ENCODE measurements around the gene YEATS4. TPM values are rescaled to one million over a fixed set of nuclear protein-coding genes. Genes with fewer than 3 reads are reported as not detected.
"Not testable (repeated sequence)": the region's sequence is repeated elsewhere in the genome, so short reads cannot be mapped to it uniquely, and the experiment has no call there.

YEATS4 gene
- polyA plus RNA-seq (ENCODE audit: insufficient read length), result 13.2 TPM

- peak; percentile 81 for DNase-seq (ENCODE audit: low read depth)
Measured at GRCh38 chr12:69359531-69360347, at the start of gene YEATS4. Gene YEATS4, plus strand, starts transcription at chr12:69359743. Its CDS starts 230 bp downstream, at chr12:69359973.

GRCh38 chr12:69313209-69313608 is 46.3 kb upstream of the YEATS4 start:
- DNase-seq (ENCODE audit: low read depth), result no peak

DNA sequence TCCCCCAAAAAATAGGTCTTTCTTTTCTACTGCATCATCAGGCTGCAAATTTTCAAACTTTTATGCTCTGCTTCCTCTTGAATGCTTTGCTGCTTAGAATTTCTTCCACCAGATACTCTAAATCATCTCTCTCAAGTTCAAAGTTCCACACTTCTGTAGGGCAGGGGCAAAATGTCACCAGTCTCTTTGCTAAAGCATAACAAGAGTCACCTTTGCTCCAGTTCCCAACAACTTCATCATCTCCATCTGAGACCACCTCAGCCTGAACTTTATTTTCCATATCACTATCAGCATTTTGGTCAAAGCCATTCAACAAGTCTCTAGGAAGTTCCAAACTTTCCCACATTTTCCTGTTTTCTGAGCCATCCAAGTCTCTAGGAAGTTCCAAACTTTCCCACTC is 42.8 kb upstream of the YEATS4 start:
- DNase-seq (ENCODE audit: low read depth), result not testable (repeated sequence)

DNA sequence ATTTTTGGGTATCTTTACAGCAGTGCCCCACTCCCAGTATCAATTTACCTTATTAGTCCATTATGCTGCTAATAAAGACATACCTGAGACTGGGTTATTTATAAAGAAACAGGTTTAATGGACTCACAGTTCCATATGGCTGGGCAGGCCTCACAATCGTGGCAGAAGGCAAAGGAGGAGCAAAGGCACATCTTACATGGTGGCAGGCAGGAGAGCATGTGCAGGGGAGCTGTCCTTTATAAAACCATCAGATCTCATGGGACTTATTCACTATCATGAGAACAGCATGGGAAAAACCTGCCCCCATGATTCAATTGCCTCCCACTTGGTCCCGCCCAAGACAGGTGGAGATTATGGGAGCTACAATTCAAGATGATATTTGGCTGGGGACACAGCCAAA is 42.3 kb upstream of the YEATS4 start:
- DNase-seq (ENCODE audit: low read depth), result not testable (repeated sequence)

DNA sequence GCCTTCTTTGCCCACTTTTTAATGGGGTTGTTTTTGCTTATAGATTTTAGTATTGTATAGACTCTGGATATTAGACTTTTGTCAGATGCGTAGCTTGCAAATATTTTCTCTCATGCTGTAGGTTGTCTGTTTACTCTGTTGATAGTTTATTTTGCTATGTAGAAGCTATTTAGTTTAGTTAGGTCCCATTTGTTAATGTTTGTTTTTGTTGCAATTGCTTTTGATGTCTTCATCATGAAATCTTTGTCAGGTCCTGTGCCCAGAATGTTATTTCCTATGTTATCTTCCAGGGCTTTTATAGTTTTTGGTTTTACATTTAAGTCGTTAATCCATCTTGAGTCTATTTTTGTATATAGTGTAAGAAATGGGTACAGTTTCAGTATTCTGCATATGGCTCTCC is 41.3 kb upstream of the YEATS4 start:
- DNase-seq (ENCODE audit: low read depth), result no peak

GRCh38 chr12:69321351-69321750 is 38.2 kb upstream of the YEATS4 start:
- no peak for DNase-seq (ENCODE audit: low read depth)

- DNase-seq (ENCODE audit: low read depth), result no peak
Measured at GRCh38 chr12:69324797-69325466, 34.6 kb upstream of the YEATS4 start.

DNA sequence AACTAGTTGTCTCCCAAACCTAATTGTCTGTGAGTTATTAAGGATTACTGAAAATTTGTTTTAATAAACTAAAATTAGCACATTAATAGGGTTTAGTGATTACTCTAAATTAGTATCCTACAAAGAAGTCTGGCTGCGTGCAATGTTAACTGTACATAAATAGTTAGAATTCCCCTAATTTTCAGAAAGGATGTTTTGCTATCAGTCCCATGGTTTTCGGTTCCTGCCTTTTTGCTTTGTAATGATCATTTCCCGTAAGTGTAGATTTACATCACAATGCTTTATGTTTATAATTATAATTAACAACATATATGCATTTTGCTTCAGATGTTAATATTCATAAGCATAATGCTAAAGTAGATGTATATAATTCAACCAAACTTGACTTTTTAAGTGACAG is 31.1 kb upstream of the YEATS4 start:
- DNase-seq (ENCODE audit: low read depth), result no peak

DNA sequence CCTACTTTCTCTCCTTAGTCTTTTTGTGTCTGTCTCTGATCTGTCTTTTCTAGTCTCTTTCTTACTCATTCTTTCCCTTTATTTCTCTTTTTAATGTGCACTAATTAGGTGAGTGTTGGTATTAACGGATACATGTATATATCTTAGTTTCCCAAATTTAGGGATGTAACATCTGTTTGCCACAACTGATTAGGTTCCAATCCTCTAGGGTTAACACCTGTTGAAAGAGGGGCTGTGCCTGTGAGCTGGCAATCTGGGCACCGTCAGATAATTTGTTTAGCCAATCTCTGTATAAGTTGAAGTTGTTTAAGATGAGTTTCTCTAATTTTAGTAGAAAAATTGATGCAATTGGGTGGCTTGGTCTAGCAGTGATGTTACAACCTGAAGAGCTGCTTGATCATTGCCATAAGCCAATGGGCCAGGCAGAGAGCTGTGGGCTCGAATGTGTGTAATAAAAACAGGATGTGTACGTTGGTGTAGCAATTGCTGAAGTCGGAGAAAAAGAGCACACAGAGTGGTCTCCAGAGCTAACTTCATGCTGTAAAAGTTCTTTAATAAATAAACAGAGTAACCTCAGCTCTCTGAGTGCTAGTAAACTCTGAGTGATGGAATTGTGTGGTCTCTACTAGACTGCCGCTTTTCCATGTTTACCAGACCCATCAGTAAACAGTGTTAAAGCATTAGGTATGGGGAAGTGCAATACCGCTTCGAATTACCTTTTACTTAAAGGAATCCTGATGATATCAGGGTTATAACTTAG is 29.7 kb upstream of the YEATS4 start:
- no peak for DNase-seq (ENCODE audit: low read depth)

DNA sequence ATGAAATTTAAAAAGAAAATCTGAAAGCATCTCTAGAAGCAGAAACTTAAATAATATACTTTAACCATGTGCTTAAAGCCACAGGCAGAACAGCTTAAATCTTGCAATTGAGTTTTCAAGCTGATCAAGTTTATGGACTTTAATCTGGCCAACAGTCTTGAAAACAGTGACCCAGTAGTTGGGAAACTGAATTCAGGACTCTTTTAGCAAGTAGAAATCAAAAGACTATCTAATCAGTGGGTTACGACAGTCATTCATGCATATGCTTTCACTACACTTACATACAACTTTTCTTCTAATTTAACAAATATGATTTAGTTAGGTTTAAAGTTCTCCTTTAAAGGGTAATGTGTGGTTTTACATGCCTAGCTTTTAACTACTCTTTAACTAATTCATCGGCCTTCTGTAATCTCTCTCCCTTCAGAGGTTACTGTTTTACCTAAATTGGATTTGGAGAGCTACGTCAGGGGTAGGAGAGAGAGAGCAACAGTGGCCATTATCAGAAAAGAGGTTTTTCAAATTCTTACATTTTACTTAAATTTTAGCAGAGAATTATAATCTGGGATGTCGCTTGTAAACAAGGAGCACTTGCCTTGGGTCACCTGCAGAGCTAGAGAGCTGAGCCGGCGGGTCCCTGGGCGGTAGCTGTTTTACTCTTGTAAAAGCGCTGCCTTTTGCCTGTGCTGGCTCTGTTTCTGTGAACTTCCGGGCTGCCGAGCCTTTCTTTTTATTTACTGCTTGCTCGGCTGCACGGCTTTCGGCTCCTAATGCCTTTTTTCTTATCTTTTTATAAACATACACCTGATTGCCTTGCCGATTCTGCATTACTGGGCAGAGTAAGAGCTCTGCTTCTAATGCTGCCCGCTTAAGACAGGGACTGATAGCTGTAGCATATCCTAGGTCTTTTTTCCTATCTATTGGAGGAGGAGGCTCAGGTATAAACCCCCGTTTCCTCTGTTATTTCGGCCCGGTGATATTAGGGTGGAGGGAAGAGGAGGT is 28.8 kb upstream of the YEATS4 start:
- no peak for DNase-seq (ENCODE audit: low read depth)

DNA sequence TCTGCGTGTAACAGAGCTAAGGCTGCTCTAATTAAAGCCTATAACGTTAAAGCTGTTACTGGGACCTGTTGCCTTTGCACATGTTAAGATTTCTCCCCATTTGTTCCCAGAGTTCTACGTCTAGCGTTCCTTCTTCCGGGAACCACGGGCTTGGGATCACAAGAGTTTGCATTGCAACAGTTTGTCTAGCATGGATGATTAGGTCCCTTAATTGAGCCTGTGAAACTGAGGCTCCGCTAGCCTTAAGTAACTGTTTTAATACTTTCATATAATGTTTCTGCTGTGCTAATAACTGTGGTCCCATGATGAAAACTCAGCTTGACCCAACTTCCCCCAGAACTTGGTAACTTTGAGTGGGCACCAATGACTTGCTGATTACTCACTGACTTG is 28.0 kb upstream of the YEATS4 start:
- DNase-seq (ENCODE audit: low read depth), result no peak

GRCh38 chr12:69331909-69332684 is 27.4 kb upstream of the YEATS4 start:
- DNase-seq (ENCODE audit: low read depth), result no peak

DNA sequence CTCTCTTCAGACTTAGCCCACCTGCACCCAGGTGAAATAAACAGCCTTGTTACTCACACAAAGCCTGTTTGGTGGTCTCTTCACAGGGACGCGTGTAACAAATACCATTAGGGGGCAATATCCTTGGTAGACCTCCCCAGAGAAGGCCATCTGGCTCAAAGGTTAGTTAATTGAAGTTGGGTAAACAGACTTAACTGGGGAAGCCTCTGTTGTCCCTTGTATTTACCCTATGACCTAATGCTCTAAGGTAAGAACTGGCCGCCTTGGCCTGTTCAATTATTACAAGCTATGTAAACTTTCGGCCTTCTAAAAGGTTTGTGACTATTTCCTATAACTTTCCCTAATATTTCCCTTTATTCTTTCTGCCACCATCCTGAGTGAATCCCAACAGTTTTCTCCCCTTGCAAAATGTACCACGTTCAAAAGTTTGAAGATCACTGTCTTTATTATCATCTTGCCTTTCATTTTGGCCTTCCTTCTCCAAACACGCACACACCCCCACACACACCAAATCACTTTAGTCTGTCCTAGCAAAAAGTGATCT is 26.7 kb upstream of the YEATS4 start:
- no peak for DNase-seq (ENCODE audit: low read depth)

DNA sequence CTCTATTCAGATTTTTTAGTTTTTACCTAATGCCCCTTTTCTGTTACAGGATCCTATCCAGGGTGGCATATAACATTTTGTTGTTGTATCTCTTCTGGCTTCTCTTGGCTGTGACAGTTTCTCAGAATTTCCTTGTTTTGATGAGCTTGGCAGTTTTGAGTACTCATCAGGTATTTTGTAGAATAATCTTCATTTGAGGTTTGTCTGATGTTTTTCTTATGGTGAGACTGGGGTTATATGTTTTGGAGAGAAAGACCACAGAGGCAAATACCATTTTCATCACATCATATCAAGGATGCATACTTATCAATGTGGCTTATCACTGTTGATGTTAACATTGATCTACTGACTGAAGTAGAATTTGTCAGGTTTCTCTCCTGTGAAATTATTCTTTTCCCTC is 25.4 kb upstream of the YEATS4 start:
- no peak for DNase-seq (ENCODE audit: low read depth)

- no peak for DNase-seq (ENCODE audit: low read depth)
Measured at GRCh38 chr12:69337311-69338090, 22.0 kb upstream of the YEATS4 start.

DNA sequence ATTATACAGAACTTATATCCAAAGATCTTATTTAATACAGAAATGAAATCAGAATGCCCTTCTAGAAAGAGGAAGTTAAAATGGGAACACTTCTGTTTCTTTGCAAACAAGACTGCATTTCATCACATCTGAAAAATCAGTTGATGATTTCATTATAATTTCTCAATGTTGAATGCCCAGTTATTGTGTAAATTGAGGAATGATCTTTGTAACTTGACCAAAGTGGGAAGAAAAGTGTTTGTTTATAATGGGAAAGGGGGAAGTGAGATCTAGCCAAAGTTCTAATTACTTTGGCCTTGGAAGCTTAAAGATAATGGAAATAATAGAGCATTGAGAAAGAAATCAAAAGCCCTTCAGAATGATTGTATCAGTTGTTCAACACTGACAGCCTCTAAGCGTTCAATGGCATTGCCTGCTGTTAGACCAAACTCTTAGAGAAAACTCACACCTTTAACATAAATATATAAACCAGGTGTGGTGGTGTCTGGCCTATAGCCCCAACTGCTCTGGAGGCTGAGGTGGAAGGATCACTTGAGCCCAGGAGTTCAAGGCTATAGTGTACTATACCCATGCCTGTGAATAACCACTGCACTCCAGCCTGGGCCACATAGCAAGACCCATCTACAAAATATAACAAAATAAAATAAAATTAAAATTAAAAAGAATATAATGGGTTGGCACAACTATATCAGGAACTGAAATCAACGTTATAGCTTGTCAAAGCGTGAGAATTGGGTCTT is 21.3 kb upstream of the YEATS4 start:
- DNase-seq (ENCODE audit: low read depth), result no peak

GRCh38 chr12:69338936-69339335 is 20.6 kb upstream of the YEATS4 start:
- DNase-seq (ENCODE audit: low read depth), result no peak

DNA sequence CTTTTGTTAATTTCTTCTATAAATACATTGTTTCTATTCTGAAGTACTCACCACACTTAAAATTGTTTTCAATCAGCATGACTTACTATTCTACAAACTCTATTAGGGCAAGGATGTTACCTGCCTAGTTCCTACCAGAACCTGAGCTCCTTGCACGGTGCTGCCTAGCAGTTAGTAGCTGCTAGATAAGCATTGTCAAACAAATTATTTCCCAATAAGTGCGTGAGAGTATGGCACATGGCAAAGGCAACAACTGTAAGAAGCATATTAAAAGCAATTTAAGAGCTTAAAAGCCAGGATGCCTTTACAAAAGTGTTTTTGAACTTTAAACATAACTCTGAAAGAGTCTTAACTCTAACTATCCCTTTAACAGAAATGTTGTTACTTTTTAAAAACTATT is 19.5 kb upstream of the YEATS4 start:
- DNase-seq (ENCODE audit: low read depth), result no peak

- no peak for DNase-seq (ENCODE audit: low read depth)
Measured at GRCh38 chr12:69341328-69341727, 18.2 kb upstream of the YEATS4 start.
